ENCODE measurements around the gene SMARCE1.

SMARCE1 gene

DNA sequence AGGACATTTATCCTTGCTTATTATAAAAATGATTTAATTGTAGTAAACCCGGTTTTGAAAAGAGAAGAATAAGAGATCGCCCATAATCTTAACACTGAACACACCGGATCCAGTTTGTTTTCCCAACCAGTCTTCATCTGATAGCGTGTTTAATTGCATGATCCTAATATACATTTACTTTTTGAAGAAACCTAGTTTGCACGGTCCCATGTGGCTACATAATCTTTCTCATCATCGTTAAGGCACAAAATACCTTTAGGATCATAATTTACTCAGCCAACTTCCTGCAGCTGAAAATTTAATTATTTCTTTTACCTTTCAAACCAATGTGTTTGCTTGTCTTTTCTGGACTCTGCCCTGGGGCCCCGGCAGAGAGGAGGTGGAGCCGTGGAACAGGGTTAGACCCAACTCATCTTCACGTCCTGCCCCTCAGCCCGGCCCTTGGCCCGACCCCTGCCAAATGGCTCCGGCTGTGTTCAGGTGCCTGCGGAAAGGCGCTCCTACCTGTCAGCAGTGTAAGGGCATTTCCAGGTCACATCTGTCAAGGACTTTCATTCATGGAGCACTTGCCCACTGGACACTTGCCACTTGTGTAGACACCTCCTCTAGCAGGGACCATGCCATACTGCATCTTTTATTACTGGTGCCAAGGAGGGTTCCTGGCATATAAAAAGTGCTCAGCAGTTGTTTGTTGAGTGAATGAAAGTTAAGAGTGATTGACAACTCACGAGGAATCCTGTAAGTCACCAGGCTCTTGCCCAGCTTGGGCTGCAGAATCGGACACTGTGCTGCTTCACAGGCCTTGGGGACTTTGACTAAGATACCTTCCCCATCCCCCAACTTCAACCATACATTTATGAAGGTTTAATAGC is 28.6 kb downstream of the SMARCE1 start:
- no peak overlapping the region for H3K27ac ChIP-seq

DNA sequence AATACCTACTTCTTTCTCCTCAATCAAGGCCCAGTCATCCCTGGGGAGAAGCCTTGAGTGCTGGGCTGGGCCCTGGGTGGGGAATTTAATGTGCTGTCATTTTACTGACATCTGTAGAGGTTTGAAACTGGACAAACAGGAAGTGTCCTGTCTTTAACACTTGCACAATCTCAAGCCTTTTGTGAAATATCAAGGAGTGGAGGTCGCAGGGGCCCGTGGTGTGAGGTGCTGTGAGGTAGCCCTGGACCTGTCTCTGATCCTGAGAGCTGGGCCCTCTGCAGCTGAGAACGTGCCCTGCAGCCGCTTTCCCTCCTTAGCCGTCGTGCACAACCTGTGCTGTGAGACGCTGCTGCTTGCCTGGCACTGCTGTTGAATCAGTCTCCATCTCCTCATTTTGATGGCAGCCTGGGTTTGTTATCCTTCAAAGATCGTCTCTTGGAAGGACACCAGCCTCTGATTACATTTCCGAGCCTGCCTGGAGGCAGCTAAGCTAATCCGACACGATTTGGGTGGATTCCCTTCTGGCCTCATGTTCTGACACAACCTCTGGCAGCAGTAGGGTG is 29.9 kb downstream of the SMARCE1 start:
- TF ChIP-seq FOXP2 (optimal IDR thresholded peaks at IDR 0.05; ENCODE audit: control extremely low read depth, extremely low read length, insufficient read depth) (no peak), EZH2 (IDR thresholded peaks at IDR 0.05) (no peak), POLR2AphosphoS5 (IDR thresholded peaks at IDR 0.05; ENCODE audit: borderline replicate concordance, low read depth, low read length) (no peak)
- H3K4me3 ChIP-seq, result no peak overlapping the region
- no peak for DNase-seq (ENCODE audit: low read depth, low spot score)
- no peaks in the 10 kb centered on the region for H3K9me3 ChIP-seq (ENCODE audit: low read depth, low read length)
- no peak overlapping the region for H3K27ac ChIP-seq
- no peak overlapping the region for H3K9ac ChIP-seq (ENCODE audit: insufficient read length)
- no peaks in the 10 kb centered on the region for H3K36me3 ChIP-seq (ENCODE audit: insufficient read depth, low read length)

More for the DNA sequence above, 28.6 kb downstream of the SMARCE1 start:
- Histone ChIP-seq H3K4me3 (no peak overlapping the region), H3K9ac (ENCODE audit: insufficient read length) (no peak overlapping the region), H3K9me3 (ENCODE audit: low read depth, low read length) (no peaks in the 10 kb centered on the region), H3K36me3 (ENCODE audit: insufficient read depth, low read length) (no peaks in the 10 kb centered on the region)
- DNase-seq (ENCODE audit: low read depth, low spot score), result no peak
- TF ChIP-seq EZH2 (IDR thresholded peaks at IDR 0.05), result no peak
- no peak for TF ChIP-seq POLR2AphosphoS5 (IDR thresholded peaks at IDR 0.05; ENCODE audit: borderline replicate concordance, low read depth, low read length)
- no peak for TF ChIP-seq FOXP2 (optimal IDR thresholded peaks at IDR 0.05; ENCODE audit: control extremely low read depth, extremely low read length, insufficient read depth)

DNA sequence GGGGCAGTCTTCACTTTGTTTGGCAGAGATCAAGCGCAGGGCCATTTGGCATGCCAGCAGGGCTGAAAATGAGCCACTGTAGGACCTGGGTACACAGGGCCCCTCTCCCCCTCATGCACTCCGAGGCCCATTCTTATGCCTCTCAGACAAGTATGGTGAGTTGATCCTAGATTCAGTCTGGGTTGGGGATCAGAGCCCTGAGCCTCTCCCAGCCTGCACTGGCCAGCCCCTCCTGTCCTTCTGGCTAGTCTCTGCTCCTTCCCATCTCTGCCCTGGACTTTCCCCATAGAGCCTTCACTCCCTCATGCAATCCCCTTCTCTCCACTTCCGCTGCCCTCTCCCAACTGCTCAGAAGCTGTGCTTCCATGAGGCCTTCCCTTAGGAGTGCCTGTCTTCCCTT is 31.0 kb downstream of the SMARCE1 start:
- Histone ChIP-seq H3K27ac (no peak overlapping the region), H3K9ac (ENCODE audit: insufficient read length) (no peak overlapping the region), H3K9me3 (ENCODE audit: low read depth, low read length) (no peaks in the 10 kb centered on the region), H3K36me3 (ENCODE audit: insufficient read depth, low read length) (no peaks in the 10 kb centered on the region), H3K4me3 (no peak overlapping the region)
- no peak for DNase-seq (ENCODE audit: low read depth, low spot score)
- TF ChIP-seq POLR2AphosphoS5 (IDR thresholded peaks at IDR 0.05; ENCODE audit: borderline replicate concordance, low read depth, low read length), result no peak
- TF ChIP-seq FOXP2 (optimal IDR thresholded peaks at IDR 0.05; ENCODE audit: control extremely low read depth, extremely low read length, insufficient read depth), result no peak
- no peak for TF ChIP-seq EZH2 (IDR thresholded peaks at IDR 0.05)

DNA sequence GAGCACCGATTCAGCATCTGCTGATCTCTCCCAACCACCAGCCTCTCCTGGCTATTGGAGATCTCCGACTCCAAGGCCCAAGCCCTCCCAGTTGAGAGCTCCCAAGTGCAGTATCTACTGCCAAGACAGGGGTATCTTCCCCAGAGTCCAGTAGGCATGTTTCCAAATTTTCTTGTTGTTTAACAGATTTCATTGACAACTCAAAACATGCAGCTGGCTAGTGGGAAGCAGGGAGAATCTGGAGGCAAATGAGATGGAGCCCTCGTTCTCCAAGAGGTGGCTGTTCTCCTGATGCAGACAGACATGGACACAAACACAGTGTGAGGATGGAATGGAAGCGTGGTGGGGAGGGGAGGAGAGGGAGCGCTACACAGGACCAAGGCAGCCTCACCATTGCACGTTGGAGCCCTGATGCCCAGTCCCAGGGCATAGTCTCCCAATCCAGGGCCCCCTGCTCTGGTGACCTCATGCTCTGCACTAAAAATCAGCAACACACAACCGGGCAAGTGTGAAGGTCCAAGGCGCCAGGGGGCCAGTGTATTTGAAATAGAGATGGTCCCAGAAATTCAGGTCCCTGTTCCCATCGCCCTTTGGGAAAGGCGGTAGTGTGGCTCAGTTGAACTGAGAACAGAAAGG is 31.7 kb downstream of the SMARCE1 start:
- H3K9ac ChIP-seq (ENCODE audit: insufficient read length), result no peak overlapping the region
- TF ChIP-seq FOXP2 (optimal IDR thresholded peaks at IDR 0.05; ENCODE audit: control extremely low read depth, extremely low read length, insufficient read depth), result no peak
- no peak for TF ChIP-seq POLR2AphosphoS5 (IDR thresholded peaks at IDR 0.05; ENCODE audit: borderline replicate concordance, low read depth, low read length)
- TF ChIP-seq EZH2 (IDR thresholded peaks at IDR 0.05), result no peak
- no peak overlapping the region for H3K27ac ChIP-seq
- H3K9me3 ChIP-seq (ENCODE audit: low read depth, low read length), result no peaks in the 10 kb centered on the region
- H3K36me3 ChIP-seq (ENCODE audit: insufficient read depth, low read length), result no peaks in the 10 kb centered on the region
- DNase-seq (ENCODE audit: low read depth, low spot score), result no peak
- H3K4me3 ChIP-seq, result no peak overlapping the region

DNA sequence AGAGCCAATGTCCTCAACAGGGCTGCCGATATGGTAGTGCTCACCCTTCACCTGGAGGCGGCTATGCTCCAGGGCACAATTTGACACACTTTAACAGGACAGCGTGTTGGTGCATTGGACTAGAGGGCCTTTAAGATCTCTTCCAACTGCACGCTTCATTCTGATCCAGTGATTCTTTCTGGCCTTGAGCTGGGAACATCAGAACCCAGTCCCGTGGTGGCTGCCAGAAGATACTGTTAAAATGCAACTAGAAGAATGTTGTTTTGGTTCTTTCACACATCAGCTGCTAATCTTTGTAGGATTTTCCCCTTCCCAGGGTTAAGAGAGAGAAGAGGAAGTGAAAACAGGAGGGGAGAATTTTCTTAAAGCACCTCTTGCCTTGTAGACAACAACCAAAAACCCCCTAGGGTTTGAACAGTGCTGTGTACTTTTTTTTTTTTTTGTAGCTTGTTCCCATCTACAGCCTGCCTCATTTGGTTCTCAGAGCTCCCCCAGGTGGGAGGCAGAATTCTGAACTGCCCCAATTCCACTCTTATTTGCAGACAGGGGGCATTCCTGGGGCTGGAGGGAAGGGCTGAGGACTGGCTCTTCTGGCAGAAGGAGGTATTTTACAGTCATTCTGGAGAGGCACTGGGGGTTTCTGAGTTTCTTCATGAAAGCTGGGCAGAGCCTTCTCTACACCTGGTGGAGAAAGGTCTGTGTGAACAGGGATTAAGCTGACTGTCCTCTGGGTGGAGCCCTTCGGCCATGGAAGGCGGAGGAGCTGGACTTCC is 32.4 kb downstream of the SMARCE1 start:
- TF ChIP-seq POLR2AphosphoS5 (IDR thresholded peaks at IDR 0.05; ENCODE audit: borderline replicate concordance, low read depth, low read length) (no peak), EZH2 (IDR thresholded peaks at IDR 0.05) (no peak), FOXP2 (optimal IDR thresholded peaks at IDR 0.05; ENCODE audit: control extremely low read depth, extremely low read length, insufficient read depth) (no peak)
- Histone ChIP-seq H3K27ac (peak overlapping the region; percentile 60; the same call in 1 of the 2 replicates), H3K9ac (ENCODE audit: insufficient read length) (no peak overlapping the region)

DNA sequence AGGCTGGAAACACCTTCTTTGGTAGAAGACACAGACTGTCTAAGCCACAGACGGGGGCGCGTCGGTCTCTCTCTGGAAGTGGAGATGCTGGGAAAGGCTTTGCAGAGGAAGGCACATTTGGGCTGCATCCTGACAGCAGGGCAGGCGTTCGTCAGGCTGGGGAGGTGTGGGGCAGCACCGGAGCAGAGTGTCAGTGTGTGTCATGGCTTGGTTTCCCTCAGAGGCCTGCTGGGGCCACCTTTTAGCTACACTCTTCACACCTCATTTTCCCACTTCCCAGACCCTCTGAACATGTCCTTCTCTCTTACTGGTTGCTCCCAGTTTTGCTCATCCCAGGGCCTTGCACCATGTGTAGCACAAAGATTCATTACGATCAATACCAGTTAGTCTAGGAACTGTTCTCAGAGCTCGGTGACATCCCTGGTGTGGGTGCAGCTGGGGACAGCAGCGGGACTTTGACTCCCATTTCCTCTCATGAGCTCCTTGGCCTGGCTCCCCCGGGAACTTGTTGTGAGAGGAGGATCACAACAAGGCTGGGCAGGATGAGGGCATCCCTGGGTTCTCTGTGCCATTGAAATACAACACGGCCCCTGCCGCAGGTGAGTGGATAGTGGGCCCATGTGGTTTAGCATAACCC is 33.1 kb downstream of the SMARCE1 start:
- no peak overlapping the region for H3K9ac ChIP-seq (ENCODE audit: insufficient read length)
- H3K36me3 ChIP-seq (ENCODE audit: insufficient read depth, low read length), result no peaks in the 10 kb centered on the region
- no peak overlapping the region for H3K4me3 ChIP-seq
- TF ChIP-seq EZH2 (IDR thresholded peaks at IDR 0.05) (no peak), POLR2AphosphoS5 (IDR thresholded peaks at IDR 0.05; ENCODE audit: borderline replicate concordance, low read depth, low read length) (no peak), FOXP2 (optimal IDR thresholded peaks at IDR 0.05; ENCODE audit: control extremely low read depth, extremely low read length, insufficient read depth) (no peak)
- no peaks in the 10 kb centered on the region for H3K9me3 ChIP-seq (ENCODE audit: low read depth, low read length)
- no peak for DNase-seq (ENCODE audit: low read depth, low spot score)
- no peak overlapping the region for H3K27ac ChIP-seq

More for the DNA sequence above, 32.4 kb downstream of the SMARCE1 start:
- Histone ChIP-seq H3K36me3 (ENCODE audit: insufficient read depth, low read length) (no peaks in the 10 kb centered on the region), H3K9me3 (ENCODE audit: low read depth, low read length) (no peaks in the 10 kb centered on the region), H3K4me3 (no peak overlapping the region)
- no peak for DNase-seq (ENCODE audit: low read depth, low spot score)

DNA sequence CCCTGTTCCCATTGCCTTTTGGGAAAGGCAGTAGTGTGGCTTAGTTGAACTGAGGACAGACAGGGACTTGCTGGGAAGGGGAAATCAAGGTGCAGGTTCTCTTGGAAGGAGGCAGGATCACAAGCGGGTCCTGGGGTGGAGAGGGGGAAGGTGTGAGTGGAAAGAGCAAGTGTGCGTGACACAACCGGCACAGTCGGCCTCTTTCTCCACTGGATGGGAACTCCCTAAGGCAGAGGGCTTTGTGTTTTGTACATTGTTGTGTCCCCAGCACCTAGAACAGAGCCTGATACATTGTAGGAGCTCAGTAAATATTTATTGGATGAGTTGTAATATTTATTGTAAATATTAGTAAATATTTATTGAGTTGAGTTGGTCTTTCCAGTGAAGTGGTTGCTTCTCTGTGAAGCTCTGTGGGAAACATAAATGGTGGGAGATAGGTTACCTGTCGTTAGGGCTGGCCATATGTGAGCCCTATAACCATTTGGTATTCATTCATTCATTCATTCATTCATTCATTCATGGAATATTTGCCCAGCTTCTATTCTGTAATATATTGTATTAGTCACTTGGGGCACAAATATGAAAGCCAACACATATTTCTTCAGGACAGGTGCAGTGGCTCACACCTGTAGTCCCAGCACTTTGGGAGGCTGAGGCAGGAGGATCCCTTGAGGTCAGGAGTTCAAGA is 34.0 kb downstream of the SMARCE1 start:
- no peak overlapping the region for H3K27ac ChIP-seq
- no peaks in the 10 kb centered on the region for H3K36me3 ChIP-seq (ENCODE audit: insufficient read depth, low read length)
- no peak overlapping the region for H3K4me3 ChIP-seq
- TF ChIP-seq EZH2 (IDR thresholded peaks at IDR 0.05), result no peak
- no peak for TF ChIP-seq POLR2AphosphoS5 (IDR thresholded peaks at IDR 0.05; ENCODE audit: borderline replicate concordance, low read depth, low read length)
- no peak for TF ChIP-seq FOXP2 (optimal IDR thresholded peaks at IDR 0.05; ENCODE audit: control extremely low read depth, extremely low read length, insufficient read depth)
- H3K9me3 ChIP-seq (ENCODE audit: low read depth, low read length), result no peaks in the 10 kb centered on the region
- H3K9ac ChIP-seq (ENCODE audit: insufficient read length), result no peak overlapping the region
- no peak for DNase-seq (ENCODE audit: low read depth, low spot score)
